ENCODE results near the gene CNR1.

DNA sequence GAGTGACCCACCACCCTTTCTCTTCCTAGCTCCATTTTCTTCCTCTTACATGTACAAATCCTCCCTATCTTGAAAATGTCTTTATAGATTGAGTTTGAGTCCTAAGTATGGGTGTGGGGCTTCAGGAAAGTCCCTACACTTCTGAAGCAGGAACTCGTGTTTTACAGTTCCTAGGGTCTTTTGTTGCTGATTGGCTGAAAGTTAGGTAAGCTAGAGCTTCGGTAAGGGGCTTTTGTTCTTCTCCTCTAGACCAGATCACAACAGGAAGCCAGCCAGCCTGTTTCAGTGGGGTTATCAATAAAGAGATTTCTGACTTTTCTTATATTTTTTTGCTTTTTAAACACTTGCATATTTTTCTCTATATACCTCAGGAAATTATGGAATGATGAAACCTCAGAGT lies 51.3 kb downstream of the CNR1 start:
- TF ChIP-seq GATA2 (IDR thresholded peaks at IDR 0.05; ENCODE audit: insufficient read depth, insufficient read length, low read depth, low read length): no peak
- TF ChIP-seq, protein P1, sequence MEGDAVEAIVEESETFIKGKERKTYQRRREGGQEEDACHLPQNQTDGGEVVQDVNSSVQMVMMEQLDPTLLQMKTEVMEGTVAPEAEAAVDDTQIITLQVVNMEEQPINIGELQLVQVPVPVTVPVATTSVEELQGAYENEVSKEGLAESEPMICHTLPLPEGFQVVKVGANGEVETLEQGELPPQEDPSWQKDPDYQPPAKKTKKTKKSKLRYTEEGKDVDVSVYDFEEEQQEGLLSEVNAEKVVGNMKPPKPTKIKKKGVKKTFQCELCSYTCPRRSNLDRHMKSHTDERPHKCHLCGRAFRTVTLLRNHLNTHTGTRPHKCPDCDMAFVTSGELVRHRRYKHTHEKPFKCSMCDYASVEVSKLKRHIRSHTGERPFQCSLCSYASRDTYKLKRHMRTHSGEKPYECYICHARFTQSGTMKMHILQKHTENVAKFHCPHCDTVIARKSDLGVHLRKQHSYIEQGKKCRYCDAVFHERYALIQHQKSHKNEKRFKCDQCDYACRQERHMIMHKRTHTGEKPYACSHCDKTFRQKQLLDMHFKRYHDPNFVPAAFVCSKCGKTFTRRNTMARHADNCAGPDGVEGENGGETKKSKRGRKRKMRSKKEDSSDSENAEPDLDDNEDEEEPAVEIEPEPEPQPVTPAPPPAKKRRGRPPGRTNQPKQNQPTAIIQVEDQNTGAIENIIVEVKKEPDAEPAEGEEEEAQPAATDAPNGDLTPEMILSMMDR (IDR thresholded peaks at IDR 0.05; ENCODE audit: extremely low read depth in 1 of 2, insufficient read depth in 1 of 2, low read depth in 1 of 2, low read length in 2 of 2): no peak
